Heart left ventricle (tissue), 16 donors: ENCODE measurements around the gene NOTUM. TPM values are rescaled to one million over a fixed set of nuclear protein-coding genes. Genes with fewer than 3 reads are reported as not detected.

Experiments used
- ATAC-seq, 4 donors: fragments of 200-7000 bp; cut with Tn5 transposase; one replicate each; pipeline ENCODE4 v1.9.1; 2020 to 2022; ENCODE audit warnings: moderate library complexity in 4 of 4, mild to moderate bottlenecking in 3 of 4, moderate number of reproducible peaks in 1 of 4
- DNase-seq, 5 donors: peaks; one replicate each; pipeline ENCODE4 v3.0.0-alpha.2; 2020
- H3K27ac ChIP-seq, 12 donors: fragments of 200-600 bp; sonication (generic) in 4 of 12; one replicate each; pipeline versions ENCODE4 v1.5.0 to v1.8.0; 2016 to 2022; ENCODE audit warnings: mild to moderate bottlenecking in 2 of 12
- H3K27me3 ChIP-seq, 9 donors: fragments of 200-600 bp; sonication (generic) in 2 of 9; one replicate each; pipeline versions ENCODE4 v1.5.1 to v1.8.0; 2016 to 2022; ENCODE audit warnings: mild to moderate bottlenecking in 3 of 9
- H3K36me3 ChIP-seq, 9 donors: fragments of 200-600 bp; sonication (generic) in 2 of 9; one replicate each; pipeline versions ENCODE4 v1.5.0 to v1.8.0; 2018 to 2022; ENCODE audit warnings: mild to moderate bottlenecking in 2 of 9
- H3K4me1 ChIP-seq, 12 donors: fragments of 200-600 bp; sonication (generic) in 4 of 12; one replicate each; pipeline versions ENCODE4 v1.5.0 to v1.8.0; 2016 to 2022; ENCODE audit warnings: mild to moderate bottlenecking in 3 of 12
- H3K4me3 ChIP-seq, 12 donors: fragments of 200-600 bp; sonication (generic) in 4 of 12; one replicate each; pipeline versions ENCODE4 v1.5.0 to v1.8.0; 2017 to 2022; ENCODE audit warnings: mild to moderate bottlenecking in 9 of 12, moderate library complexity in 4 of 12
- H3K9me3 ChIP-seq, 12 donors: fragments of 200-600 bp; sonication (generic) in 4 of 12; one replicate each; pipeline versions ENCODE4 v1.5.0 to v1.8.0; 2016 to 2022; ENCODE audit warnings: mild to moderate bottlenecking in 1 of 12
- POLR2A ChIP-seq, 2 donors: fragments of 450-650 bp; IDR thresholded peaks; one replicate each; pipeline ENCODE4 v1.6.1; 2017; ENCODE audit warnings: antibody characterized with exemption in 2 of 2, mild to moderate bottlenecking in 2 of 2, moderate library complexity in 2 of 2
- WGBS, 4 donors: extraction: QIAGEN DNeasy Blood & Tissue Kit in 2 of 4; methylation state at CpG; one replicate each; pipeline versions ENCODE4 v1.1.5 to v1.1.7; 2013 to 2018; 5-methylcytosine and 5-hydroxymethylcytosine counted together
- intact Hi-C, 10 donors: fragments of 100-400 bp; cut with DNase I; formaldehyde crosslinking; loops; one replicate each; pipeline versions ENCODE4 v1.11.1 to v1.14.2; 2022
- polyA plus RNA-seq, 2 donors: library from polyadenylated mRNA; stranded (reverse); fragments of 200-250 nt; gene quantifications; one replicate each; pipeline ENCODE4 v1.2.3, GENCODE V29; 2013
- total RNA-seq, 9 donors: library from RNA; depleted of rRNA in 2 of 9; stranded (reverse); fragments of >200 nt in 2 of 9; fragmentation: NEBNext Ultra II Directional in 3 of 9; extraction: Animal tissue kit (Norgen Biotek cat#: 25700) in 3 of 9; gene quantifications; one replicate each; pipeline versions ENCODE4 v1.1.0 to v1.2.4, GENCODE V29; 2016 to 2023
- TF ChIP-seq, protein P1 (sequence below), 12 donors: fragments of 200-600 bp; sonication (generic) in 4 of 12; IDR thresholded peaks; one replicate each; pipeline versions ENCODE4 v1.5.0 to v1.8.0; 2018 to 2022; ENCODE audit warnings: antibody characterized with exemption in 12 of 12, mild to moderate bottlenecking in 5 of 12
- donor health status: ischemic (EF 13 %, LVEDD 7.1; RV severe dilation, severe dysfunction).
- donor health status: healthy with polysubstance abuse.
- donor health status: DM: no; HTN: yes; CAD: no.
- donor health status: DM: no; HTN: no; CAD: no.
- donor health status: ischemic (EF 25% LVEDD 6.9; RV normal size, moderate dysfunction).
- donor health status: ischemic (EF 25% LVEDD 5.7; RV mildly dilated, moderate dysfunction).
- donor health status: healthy.
- donor health status: DM: yes; HTN: yes; CAD: no.
- donor health status: ischemic (EF 35%, LVEDD 5.7; RV mildly dilated, moderate dysfunction).
- donor health status: nonischemic (EF 11% LVEDD 7.7; RV severe dilation, severe dysfunction).
- donor health status: DM: yes; HTN: yes; CAD: no.
- donor health status: PGD.
- donor health status: ischemic (EF 29% LVEDD 5.4; RV normal size, mild dysfunction).
- donor health status: nonischemic (EF 23%, LVEDD 6.1; RV moderate dilation, normal function).

The NOTUM gene
- total and polyA plus RNA-seq, 11 donors: 0.25 to 1.6 (median 0.56) TPM; not detected in 3

DNA sequence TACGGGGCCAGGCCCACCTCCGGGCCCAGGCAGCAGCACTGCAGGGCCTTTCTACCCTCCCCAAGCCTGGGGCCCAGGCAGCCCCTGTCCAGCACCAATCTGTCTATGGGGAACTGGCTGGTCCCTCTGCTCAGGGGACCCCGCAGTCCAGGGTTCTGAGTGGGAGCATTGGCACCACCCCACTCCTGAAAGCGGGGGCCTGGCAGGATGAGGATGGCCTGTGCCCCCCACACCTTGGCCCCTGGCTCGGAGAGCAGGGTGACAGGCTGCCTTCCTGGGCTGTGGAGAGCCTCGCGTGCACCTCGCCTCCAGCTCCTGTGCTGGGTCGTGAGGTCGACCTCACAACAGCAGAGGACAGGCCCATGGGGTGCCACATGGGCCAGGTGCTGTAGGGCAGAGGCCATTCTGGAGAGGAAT is 57.6 kb downstream of the NOTUM start:
- no peak for ATAC-seq
- Histone ChIP-seq H3K4me3 (no peak overlapping the region), H3K27ac (no peak overlapping the region), H3K27me3 (peaks cover 0 to 19% (median 0%) of the 10 kb centered on the region in 9 donors), H3K36me3 (peaks cover 0 to 61% (median 24%) of the 10 kb centered on the region in 9 donors), H3K9me3 (no peaks in the 10 kb centered on the region), H3K4me1 (peaks cover 0 to 15% (median 7%) of the 10 kb centered on the region in 12 donors)
- TF ChIP-seq POLR2A (IDR thresholded peaks at IDR 0.05): no peak
- TF ChIP-seq, protein P1, sequence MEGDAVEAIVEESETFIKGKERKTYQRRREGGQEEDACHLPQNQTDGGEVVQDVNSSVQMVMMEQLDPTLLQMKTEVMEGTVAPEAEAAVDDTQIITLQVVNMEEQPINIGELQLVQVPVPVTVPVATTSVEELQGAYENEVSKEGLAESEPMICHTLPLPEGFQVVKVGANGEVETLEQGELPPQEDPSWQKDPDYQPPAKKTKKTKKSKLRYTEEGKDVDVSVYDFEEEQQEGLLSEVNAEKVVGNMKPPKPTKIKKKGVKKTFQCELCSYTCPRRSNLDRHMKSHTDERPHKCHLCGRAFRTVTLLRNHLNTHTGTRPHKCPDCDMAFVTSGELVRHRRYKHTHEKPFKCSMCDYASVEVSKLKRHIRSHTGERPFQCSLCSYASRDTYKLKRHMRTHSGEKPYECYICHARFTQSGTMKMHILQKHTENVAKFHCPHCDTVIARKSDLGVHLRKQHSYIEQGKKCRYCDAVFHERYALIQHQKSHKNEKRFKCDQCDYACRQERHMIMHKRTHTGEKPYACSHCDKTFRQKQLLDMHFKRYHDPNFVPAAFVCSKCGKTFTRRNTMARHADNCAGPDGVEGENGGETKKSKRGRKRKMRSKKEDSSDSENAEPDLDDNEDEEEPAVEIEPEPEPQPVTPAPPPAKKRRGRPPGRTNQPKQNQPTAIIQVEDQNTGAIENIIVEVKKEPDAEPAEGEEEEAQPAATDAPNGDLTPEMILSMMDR (IDR thresholded peaks at IDR 0.05): no peak
- DNase-seq: peak in 2 of 5 donors; percentile 19 to 40
- intact Hi-C loops: no loop called here
- 93 to 100% (median 95%) methylated on average over 1 to 10 of the region's 10 CpGs for WGBS, 4 donors

DNA sequence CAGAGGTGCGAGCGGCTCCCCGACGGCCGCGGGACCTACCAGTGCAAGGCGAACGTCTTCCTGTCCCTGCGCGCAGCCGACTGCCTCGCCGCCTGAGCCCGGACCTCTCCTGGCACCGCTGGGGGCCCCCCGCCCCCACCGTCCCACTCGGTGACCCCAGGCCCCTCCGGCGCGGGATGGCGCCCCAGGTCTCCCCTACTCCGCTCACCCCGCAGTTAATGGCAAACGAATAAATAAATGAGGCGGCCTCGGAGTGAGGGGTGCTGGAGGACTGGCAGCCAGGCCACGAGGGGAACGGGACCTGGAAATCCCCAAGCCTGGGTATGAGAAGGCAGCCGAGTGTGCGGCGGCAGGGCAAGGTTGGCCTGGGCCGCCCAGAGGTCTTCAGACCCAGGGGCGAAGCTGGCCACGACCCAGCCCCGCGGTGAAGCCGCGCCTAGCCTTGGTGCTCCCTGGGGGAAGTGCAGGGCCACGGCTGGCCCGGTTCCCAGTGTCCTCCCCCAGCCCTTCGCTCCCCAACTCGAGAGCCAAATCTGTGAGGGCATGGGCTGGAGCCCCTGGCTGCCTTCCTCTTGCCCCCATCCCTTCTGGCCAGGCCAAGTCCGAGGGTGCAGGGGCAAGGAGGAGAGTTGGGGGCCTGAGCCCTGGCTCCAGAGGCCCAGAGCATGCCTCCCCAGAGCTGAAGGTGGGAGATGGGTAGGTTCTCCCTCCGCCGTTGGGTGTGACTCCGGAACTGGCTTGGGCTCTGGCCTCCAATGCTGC is 58.2 kb downstream of the NOTUM start:
- peaks cover 0 to 15% (median 7%) of the 10 kb centered on the region in 12 donors for H3K4me1 ChIP-seq
- ATAC-seq (peak in 1 of 4 donors; percentile 1), DNase-seq (peak in 3 of 5 donors; percentile 19 to 40 (median 26))
- H3K36me3 ChIP-seq: peaks cover 0 to 61% (median 27%) of the 10 kb centered on the region in 9 donors
- TF ChIP-seq POLR2A (IDR thresholded peaks at IDR 0.05): no peak
- TF ChIP-seq, protein P1 (IDR thresholded peaks at IDR 0.05): no peak
- peaks cover 0 to 19% (median 0%) of the 10 kb centered on the region in 9 donors for H3K27me3 ChIP-seq
- peak overlapping the region in 10 of 12 donors; percentile 23 to 49 (median 42) for H3K4me3 ChIP-seq
- 42 to 75% (median 55%) methylated on average over 10 to 47 of the region's 47 CpGs for WGBS, 4 donors
- no peak overlapping the region for H3K27ac ChIP-seq
- no peaks in the 10 kb centered on the region for H3K9me3 ChIP-seq
- intact Hi-C loops: no loop called here

Other genes with a start within 250 kb of the NOTUM start
- gene SLC25A10, start 248.9 kb downstream of the NOTUM start, total RNA-seq: 10 to 100 TPM in 2 of 9 donors, 1 to 10 TPM in 7; 7.0 to 13.6 (median 8.2) TPM
- gene SLC25A10, start 248.9 kb downstream of the NOTUM start, polyA plus RNA-seq: 10 to 100 TPM; 10.8 to 17.9 TPM
- not detected for gene GCGR, start 157.0 kb downstream of the NOTUM start, total RNA-seq
- not detected for gene GCGR, start 157.0 kb downstream of the NOTUM start, polyA plus RNA-seq
- gene MCRIP1, start 127.9 kb downstream of the NOTUM start, total RNA-seq: 100 to 1,000 TPM in 5 of 9 donors, 10 to 100 TPM in 4; 74.8 to 134 (median 102) TPM
- gene MCRIP1, start 127.9 kb downstream of the NOTUM start, polyA plus RNA-seq: 100 to 1,000 TPM; 159 to 266 TPM
- not detected for gene PPP1R27, start 126.1 kb downstream of the NOTUM start, total RNA-seq
- gene PPP1R27, start 126.1 kb downstream of the NOTUM start, polyA plus RNA-seq: not detected
- 100 to 1,000 TPM; 280 to 763 (median 374) TPM for gene P4HB, start 100.7 kb downstream of the NOTUM start, total RNA-seq
- 100 to 1,000 TPM; 246 to 584 TPM for gene P4HB, start 100.7 kb downstream of the NOTUM start, polyA plus RNA-seq
- 100 to 1,000 TPM in 6 of 9 donors, 10 to 100 TPM in 3; 81.4 to 268 (median 152) TPM for gene ARHGDIA, start 89.8 kb downstream of the NOTUM start, total RNA-seq
- 100 to 1,000 TPM in 1 of 2 donors, 10 to 100 TPM in 1; 81.7 to 296 TPM for gene ARHGDIA, start 89.8 kb downstream of the NOTUM start, polyA plus RNA-seq
- gene ALYREF, start 69.6 kb downstream of the NOTUM start, total RNA-seq: 10 to 100 TPM; 25.1 to 39.9 (median 32.4) TPM
- gene ALYREF, start 69.6 kb downstream of the NOTUM start, polyA plus RNA-seq: 10 to 100 TPM in 1 of 2 donors, 1 to 10 TPM in 1; 9.8 to 50.5 TPM
- gene ANAPC11, start 69.5 kb downstream of the NOTUM start, total RNA-seq: 100 to 1,000 TPM; 118 to 255 (median 143) TPM
- 100 to 1,000 TPM; 283 to 329 TPM for gene ANAPC11, start 69.5 kb downstream of the NOTUM start, polyA plus RNA-seq
- 1 to 10 TPM in 1 of 9 donors, under 1 TPM in 7, not detected in 1; 0.13 to 1.2 (median 0.50) TPM for gene NPB, start 58.9 kb downstream of the NOTUM start, total RNA-seq
- under 1 TPM; 0.29 to 0.61 TPM for gene NPB, start 58.9 kb downstream of the NOTUM start, polyA plus RNA-seq
- 10 to 100 TPM; 28.8 to 85.5 (median 46.2) TPM for gene PCYT2, start 49.8 kb downstream of the NOTUM start, total RNA-seq
- gene PCYT2, start 49.8 kb downstream of the NOTUM start, polyA plus RNA-seq: 10 to 100 TPM; 60.4 to 64.0 TPM
- gene SIRT7, start 43.0 kb downstream of the NOTUM start, total RNA-seq: 10 to 100 TPM in 2 of 9 donors, 1 to 10 TPM in 7; 3.6 to 13.2 (median 6.6) TPM
- 10 to 100 TPM in 1 of 2 donors, 1 to 10 TPM in 1; 7.1 to 12.0 TPM for gene SIRT7, start 43.0 kb downstream of the NOTUM start, polyA plus RNA-seq
- gene MAFG, start 33.5 kb downstream of the NOTUM start, total RNA-seq: 10 to 100 TPM; 14.3 to 30.5 (median 18.0) TPM
- gene MAFG, start 33.5 kb downstream of the NOTUM start, polyA plus RNA-seq: 10 to 100 TPM; 10.2 to 23.6 TPM
- 10 to 100 TPM in 2 of 9 donors, 1 to 10 TPM in 7; 1.8 to 12.2 (median 5.4) TPM for gene PYCR1, start 23.9 kb downstream of the NOTUM start, total RNA-seq
- 10 to 100 TPM in 1 of 2 donors, 1 to 10 TPM in 1; 3.4 to 30.7 TPM for gene PYCR1, start 23.9 kb downstream of the NOTUM start, polyA plus RNA-seq
- gene MYADML2, start 14.0 kb downstream of the NOTUM start, total RNA-seq: 10 to 100 TPM in 1 of 9 donors, 1 to 10 TPM in 7, under 1 TPM in 1; 0.31 to 11.2 (median 3.9) TPM
- gene MYADML2, start 14.0 kb downstream of the NOTUM start, polyA plus RNA-seq: 1 to 10 TPM in 1 of 2 donors, under 1 TPM in 1; 0.19 to 7.4 TPM
- 10 to 100 TPM; 15.1 to 27.8 (median 22.5) TPM for gene ASPSCR1, start 16.4 kb upstream of the NOTUM start, total RNA-seq
- 10 to 100 TPM; 39.2 to 43.6 TPM for gene ASPSCR1, start 16.4 kb upstream of the NOTUM start, polyA plus RNA-seq
- 10 to 100 TPM; 16.8 to 62.0 (median 23.8) TPM for gene CENPX, start 61.7 kb upstream of the NOTUM start, total RNA-seq
- 100 to 1,000 TPM in 1 of 2 donors, 10 to 100 TPM in 1; 37.3 to 126 TPM for gene CENPX, start 61.7 kb upstream of the NOTUM start, polyA plus RNA-seq
- 1 to 10 TPM; 2.9 to 7.5 (median 5.6) TPM for gene LRRC45, start 62.1 kb upstream of the NOTUM start, total RNA-seq
- gene LRRC45, start 62.1 kb upstream of the NOTUM start, polyA plus RNA-seq: 1 to 10 TPM; 5.1 to 8.6 TPM
- gene RAC3, start 70.5 kb upstream of the NOTUM start, total RNA-seq: 1 to 10 TPM in 7 of 9 donors, under 1 TPM in 2; 0.76 to 2.6 (median 1.5) TPM
- 1 to 10 TPM; 1.2 to 2.0 TPM for gene RAC3, start 70.5 kb upstream of the NOTUM start, polyA plus RNA-seq
- 100 to 1,000 TPM; 139 to 312 (median 185) TPM for gene DCXR, start 76.5 kb upstream of the NOTUM start, total RNA-seq
- gene DCXR, start 76.5 kb upstream of the NOTUM start, polyA plus RNA-seq: 100 to 1,000 TPM; 243 to 246 TPM
- gene RFNG, start 90.6 kb upstream of the NOTUM start, total RNA-seq: 10 to 100 TPM; 16.4 to 30.6 (median 20.4) TPM
- gene RFNG, start 90.6 kb upstream of the NOTUM start, polyA plus RNA-seq: 10 to 100 TPM; 24.0 to 25.8 TPM
- gene GPS1, start 90.7 kb upstream of the NOTUM start, total RNA-seq: 100 to 1,000 TPM in 2 of 9 donors, 10 to 100 TPM in 7; 76.7 to 151 (median 81.8) TPM
- 10 to 100 TPM; 95.0 to 97.7 TPM for gene GPS1, start 90.7 kb upstream of the NOTUM start, polyA plus RNA-seq
- gene DUS1L, start 104.6 kb upstream of the NOTUM start, total RNA-seq: 10 to 100 TPM; 41.5 to 84.7 (median 59.4) TPM
- 100 to 1,000 TPM in 1 of 2 donors, 10 to 100 TPM in 1; 79.7 to 113 TPM for gene DUS1L, start 104.6 kb upstream of the NOTUM start, polyA plus RNA-seq
- 100 to 1,000 TPM in 1 of 9 donors, 10 to 100 TPM in 7, 1 to 10 TPM in 1; 6.9 to 103 (median 18.9) TPM for gene FASN, start 137.0 kb upstream of the NOTUM start, total RNA-seq
- gene FASN, start 137.0 kb upstream of the NOTUM start, polyA plus RNA-seq: 10 to 100 TPM; 17.5 to 47.5 TPM